Measurements from ENCODE around the gene UBE2E2.

Gene UBE2E2

DNA sequence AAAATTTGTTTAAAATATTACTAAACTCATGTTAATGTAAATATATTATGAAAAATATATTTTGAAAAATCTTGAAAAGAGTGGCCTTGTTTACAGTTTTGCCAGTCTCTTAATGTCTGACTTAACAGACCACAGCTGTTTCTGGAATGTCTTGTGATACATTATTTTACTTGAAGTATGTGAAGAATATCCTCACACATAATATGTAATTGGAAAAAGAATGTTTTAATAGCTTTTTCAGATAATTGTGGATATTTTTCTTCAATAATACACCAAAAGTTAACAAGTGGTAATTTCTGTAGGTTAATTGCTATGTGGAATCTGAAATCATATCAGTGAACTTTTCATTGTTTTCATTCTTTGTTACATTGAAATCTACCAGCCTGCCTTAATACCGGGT is 101.3 kb downstream of the UBE2E2 start:
- TF ChIP-seq, protein P1, sequence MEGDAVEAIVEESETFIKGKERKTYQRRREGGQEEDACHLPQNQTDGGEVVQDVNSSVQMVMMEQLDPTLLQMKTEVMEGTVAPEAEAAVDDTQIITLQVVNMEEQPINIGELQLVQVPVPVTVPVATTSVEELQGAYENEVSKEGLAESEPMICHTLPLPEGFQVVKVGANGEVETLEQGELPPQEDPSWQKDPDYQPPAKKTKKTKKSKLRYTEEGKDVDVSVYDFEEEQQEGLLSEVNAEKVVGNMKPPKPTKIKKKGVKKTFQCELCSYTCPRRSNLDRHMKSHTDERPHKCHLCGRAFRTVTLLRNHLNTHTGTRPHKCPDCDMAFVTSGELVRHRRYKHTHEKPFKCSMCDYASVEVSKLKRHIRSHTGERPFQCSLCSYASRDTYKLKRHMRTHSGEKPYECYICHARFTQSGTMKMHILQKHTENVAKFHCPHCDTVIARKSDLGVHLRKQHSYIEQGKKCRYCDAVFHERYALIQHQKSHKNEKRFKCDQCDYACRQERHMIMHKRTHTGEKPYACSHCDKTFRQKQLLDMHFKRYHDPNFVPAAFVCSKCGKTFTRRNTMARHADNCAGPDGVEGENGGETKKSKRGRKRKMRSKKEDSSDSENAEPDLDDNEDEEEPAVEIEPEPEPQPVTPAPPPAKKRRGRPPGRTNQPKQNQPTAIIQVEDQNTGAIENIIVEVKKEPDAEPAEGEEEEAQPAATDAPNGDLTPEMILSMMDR (IDR thresholded peaks at IDR 0.05), result no peak

DNA sequence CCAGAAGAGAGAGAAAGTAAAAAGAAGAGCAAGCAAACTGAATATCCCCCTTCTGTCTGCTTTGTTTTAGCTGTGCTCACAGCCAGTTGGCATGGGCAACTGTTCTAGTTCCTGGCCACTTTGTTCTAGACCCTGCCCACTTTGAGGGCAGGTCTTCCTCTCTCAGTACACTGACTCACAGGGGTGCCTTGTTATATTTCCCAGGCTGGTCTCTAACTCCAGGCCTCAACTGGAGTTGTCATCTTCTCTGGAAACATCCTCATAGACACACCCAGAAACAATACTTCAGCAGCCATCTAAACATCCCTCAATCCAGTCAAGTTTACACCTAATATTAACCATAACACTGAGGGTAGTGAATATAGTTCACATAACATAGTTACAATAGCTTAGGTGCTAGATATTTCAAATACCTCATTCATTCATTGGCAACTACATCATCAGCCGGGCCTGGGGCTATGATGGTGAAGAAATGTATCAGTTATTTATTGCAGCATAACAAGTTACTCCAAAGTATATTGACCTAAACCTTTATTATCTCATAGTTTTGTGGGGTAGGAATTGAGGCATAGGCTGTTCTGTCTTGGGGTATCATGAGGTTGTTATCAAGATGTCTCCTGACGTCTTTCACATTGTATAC is 106.0 kb downstream of the UBE2E2 start:
- TF ChIP-seq, protein P1 (IDR thresholded peaks at IDR 0.05), result no peak

DNA sequence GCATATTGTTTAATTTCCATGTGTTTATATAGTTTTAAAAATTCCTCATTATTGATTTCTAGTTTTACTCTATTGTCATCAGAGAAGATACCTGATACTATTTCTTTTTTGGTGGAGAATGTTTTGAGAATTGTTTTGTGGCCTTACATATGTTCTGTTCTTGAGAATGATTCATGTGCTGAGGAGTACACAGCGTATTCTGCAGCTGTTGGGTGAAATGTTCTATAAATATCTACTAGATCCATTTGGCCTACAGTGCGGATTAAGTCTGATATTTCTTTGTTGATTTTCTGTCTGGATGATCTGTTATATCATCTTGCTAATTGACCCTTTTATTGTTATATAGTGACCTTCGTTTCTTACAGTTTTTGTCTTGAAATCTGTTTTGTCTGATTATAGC is 109.7 kb downstream of the UBE2E2 start:
- TF ChIP-seq, protein P1 (IDR thresholded peaks at IDR 0.05), result no peak

DNA sequence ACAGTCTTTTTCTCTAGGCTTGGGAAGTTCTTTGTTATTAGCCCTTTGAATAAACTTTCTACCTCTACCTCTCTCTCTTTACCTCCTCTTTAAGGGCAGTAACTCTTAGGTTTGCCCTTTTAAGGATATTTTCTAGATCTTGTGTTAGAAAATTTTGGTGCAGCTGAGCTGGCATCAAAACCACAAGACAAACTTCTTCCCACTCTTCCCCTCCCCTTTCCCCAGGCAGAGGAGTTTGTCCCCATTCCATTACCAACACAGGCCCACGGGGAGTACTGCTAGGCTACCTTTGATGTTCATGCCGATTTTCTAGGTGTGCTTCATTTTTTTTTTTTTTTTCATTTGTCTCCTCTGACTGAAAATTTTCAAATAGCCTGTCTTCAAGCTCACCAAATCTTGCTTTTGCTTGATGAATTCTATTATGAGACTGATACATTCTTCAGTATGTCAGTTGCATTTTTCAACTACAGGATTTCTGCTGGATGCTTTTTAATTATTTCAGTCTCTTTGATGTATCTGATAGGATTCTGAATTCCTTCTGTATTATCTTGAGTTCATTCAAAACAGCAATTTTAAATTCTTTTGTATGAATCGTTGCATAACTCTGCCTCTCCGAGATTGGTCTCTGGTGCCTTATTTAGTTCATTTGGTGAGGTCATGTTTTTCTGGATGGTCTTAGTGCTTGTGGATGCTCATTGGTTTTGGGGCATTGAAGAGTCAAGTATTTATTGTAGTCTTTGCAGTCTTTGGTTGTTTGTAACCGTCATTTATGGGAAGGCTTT is 112.0 kb downstream of the UBE2E2 start:
- TF ChIP-seq, protein P1 (IDR thresholded peaks at IDR 0.05), result no peak

DNA sequence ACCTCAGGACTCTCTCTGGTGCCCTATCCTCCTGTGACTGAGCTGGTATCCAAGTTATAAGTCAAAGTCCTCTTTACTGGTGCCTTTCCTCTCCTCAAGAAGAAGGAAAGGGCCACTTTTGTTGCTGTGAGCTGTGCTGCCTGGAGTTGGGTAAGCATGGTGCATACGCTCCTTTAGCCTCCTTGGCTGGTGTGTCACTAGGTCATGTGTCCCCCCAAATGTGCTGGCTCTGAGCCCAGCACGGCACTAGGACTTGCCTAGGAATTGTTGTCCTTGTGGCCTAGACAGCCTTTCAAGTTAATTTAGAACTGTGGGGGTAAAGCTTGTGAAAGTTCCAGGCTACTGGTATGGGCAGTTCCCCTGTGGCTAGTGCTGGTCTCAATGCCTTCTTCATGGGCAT is 113.8 kb downstream of the UBE2E2 start:
- TF ChIP-seq, protein P1 (IDR thresholded peaks at IDR 0.05), result no peak

DNA sequence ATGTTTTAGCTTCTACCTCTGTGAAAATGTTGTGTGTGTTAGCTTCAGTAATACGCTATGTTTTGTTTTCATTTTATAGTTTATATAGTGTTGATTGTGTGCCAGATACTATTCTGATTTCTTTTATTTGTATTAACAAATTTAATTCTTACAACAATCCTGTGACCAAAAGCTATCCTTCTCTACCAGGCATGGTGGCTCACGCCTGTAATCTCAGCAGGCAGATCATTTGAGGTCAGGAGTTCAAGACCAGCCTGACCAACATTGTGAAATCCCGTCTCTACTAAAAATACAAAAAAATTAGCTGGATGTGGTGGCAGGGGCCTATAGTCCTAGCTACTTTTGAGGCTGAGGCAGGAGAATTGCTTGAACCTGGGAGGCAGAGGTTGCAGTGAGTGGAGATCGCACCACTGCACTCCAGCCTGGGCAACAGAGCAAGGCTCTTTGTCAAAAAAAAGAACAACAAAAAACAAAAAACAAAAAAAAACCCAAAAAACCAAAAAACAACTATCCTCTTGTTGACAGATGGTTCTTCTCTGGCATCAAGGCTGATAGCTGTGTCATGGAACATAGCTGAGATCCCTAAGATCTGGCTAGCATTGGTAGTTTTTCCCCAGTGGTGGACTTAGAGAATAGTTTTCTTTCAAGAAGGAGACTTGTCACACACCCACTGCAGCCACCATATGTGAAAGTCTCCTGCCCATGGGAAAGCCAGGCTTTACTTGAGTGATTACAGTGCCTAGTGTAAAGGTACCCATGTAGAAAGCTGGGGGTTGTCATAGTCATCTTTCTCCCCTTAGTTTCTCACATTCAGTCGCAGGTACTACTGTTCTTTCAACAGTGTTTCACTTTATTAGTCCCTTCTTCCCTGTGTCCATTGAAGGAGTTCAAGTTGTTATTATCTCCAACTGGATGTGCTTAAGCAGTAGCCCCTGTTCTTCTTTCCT is 116.5 kb downstream of the UBE2E2 start:
- TF ChIP-seq, protein P1 (IDR thresholded peaks at IDR 0.05), result no peak

Measured in LNCAP (cell line).